Right kidney (tissue), 9 donors: ENCODE results near the gene COPS3.
A peak's percentile ranks its signal among the peaks of the same experiment; 100 is the strongest.

Experiments
- DNase-seq: peaks from one replicate; pipeline ENCODE4 v3.0.0-alpha.2; 2016
- long read RNA-seq, 8 donors: transcript quantifications; one replicate each; lab custom pipeline, GENCODE V29; 2026

COPS3 gene
- long read RNA-seq, donor 1, transcript COPS3-201 (12 exons, 1,641 nt), result major isoform, 21 of 27 reads
- long read RNA-seq, donor 1, partial matches to known transcripts, result 0 of 27 reads
- long read RNA-seq, donor 1, other reads (novel, unspliced or antisense), result 5 of 27 reads
- long read RNA-seq, donor 2, transcript COPS3-201 (12 exons, 1,641 nt), result major isoform, 11 of 12 reads
- long read RNA-seq, donor 2, partial matches to known transcripts, result 0 of 12 reads
- long read RNA-seq, donor 2, other reads (novel, unspliced or antisense), result 0 of 12 reads
- long read RNA-seq, donor 3, transcript COPS3-201 (12 exons, 1,641 nt), result major isoform, 8 of 9 reads
- long read RNA-seq, donor 3, partial matches to known transcripts, result 0 of 9 reads
- long read RNA-seq, donor 3, other reads (novel, unspliced or antisense), result 0 of 9 reads
- long read RNA-seq, donor 4, transcript COPS3-201 (12 exons, 1,641 nt), result major isoform, 27 of 31 reads
- long read RNA-seq, donor 4, partial matches to known transcripts, result 0 of 31 reads
- long read RNA-seq, donor 4, other reads (novel, unspliced or antisense), result 0 of 31 reads
- long read RNA-seq, donor 5, transcript COPS3-201 (12 exons, 1,641 nt), result major isoform, 24 of 24 reads
- long read RNA-seq, donor 5, partial matches to known transcripts, result 0 of 24 reads
- long read RNA-seq, donor 5, other reads (novel, unspliced or antisense), result 0 of 24 reads
- long read RNA-seq, donor 6, transcript COPS3-201 (12 exons, 1,641 nt), result major isoform, 15 of 18 reads
- long read RNA-seq, donor 6, partial matches to known transcripts, result 0 of 18 reads
- long read RNA-seq, donor 6, other reads (novel, unspliced or antisense), result 0 of 18 reads
- long read RNA-seq, donor 7, result 0 reads
- long read RNA-seq, donor 8, transcript COPS3-201 (12 exons, 1,641 nt), result major isoform, 20 of 22 reads
- long read RNA-seq, donor 8, partial matches to known transcripts, result 0 of 22 reads
- long read RNA-seq, donor 8, other reads (novel, unspliced or antisense), result 0 of 22 reads

- DNase-seq, result peak; percentile 97
These were observed at the start of gene COPS3 for GRCh38 chr17:17280613-17281549. COPS3 (minus strand) TSS chr17:17281246; CDS start chr17:17281186, 60 bp downstream.

GRCh38 chr17:17328251-17328650, 47.2 kb upstream of the COPS3 start:
- no peak for DNase-seq

- DNase-seq, result no peak
These were observed 45.3 kb upstream of the COPS3 start for GRCh38 chr17:17326275-17326875.

- DNase-seq, result no peak
These were observed 44.8 kb upstream of the COPS3 start for GRCh38 chr17:17325816-17326215.

GRCh38 chr17:17325228-17325627, 44.2 kb upstream of the COPS3 start:
- DNase-seq, result no peak

- no peak for DNase-seq
These were observed 43.6 kb upstream of the COPS3 start for GRCh38 chr17:17324616-17325015.

GRCh38 chr17:17322516-17323510, 41.8 kb upstream of the COPS3 start:
- DNase-seq, result no peak

GRCh38 chr17:17321356-17322025, 40.4 kb upstream of the COPS3 start:
- DNase-seq, result no peak

- no peak for DNase-seq
These were observed 39.8 kb upstream of the COPS3 start for GRCh38 chr17:17320911-17321220.

GRCh38 chr17:17320188-17320910, 39.3 kb upstream of the COPS3 start:
- DNase-seq, result no peak

- DNase-seq, result no peak
These were observed 34.2 kb upstream of the COPS3 start for GRCh38 chr17:17315142-17315821.

GRCh38 chr17:17314501-17315071, 33.5 kb upstream of the COPS3 start:
- DNase-seq, result no peak

GRCh38 chr17:17313350-17313991, 32.4 kb upstream of the COPS3 start:
- no peak for DNase-seq

GRCh38 chr17:17309356-17309755, 28.3 kb upstream of the COPS3 start:
- DNase-seq, result no peak

GRCh38 chr17:17305281-17305801, 24.3 kb upstream of the COPS3 start:
- no peak for DNase-seq

GRCh38 chr17:17304521-17304985, 23.5 kb upstream of the COPS3 start:
- no peak for DNase-seq

GRCh38 chr17:17303847-17304490, 22.9 kb upstream of the COPS3 start:
- DNase-seq, result no peak
